HepG2 (cell line): ENCODE measurements around the gene FCRLA. TPM values are rescaled to one million over a fixed set of nuclear protein-coding genes. Genes with fewer than 3 reads are reported as not detected.

ENCODE experiments used
- ARID2 ChIP-seq: sonication (generic); formaldehyde crosslinking; IDR thresholded peaks from 2 replicates; pipeline ENCODE4 v1.8.1; 2022; ENCODE audit warnings: mild to moderate bottlenecking, missing genetic modification reagents, borderline replicate concordance
- CHD2 ChIP-seq: IDR thresholded peaks from 2 replicates; pipeline ENCODE4 v1.6.1; 2011; ENCODE audit warnings: low read depth, low read length, improper control_type of control experiment
- ERF ChIP-seq: IDR thresholded peaks from 2 replicates; pipeline ENCODE4 v1.6.1; 2018; ENCODE audit warnings: missing biosample characterization, missing genetic modification reagents
- GATAD2A ChIP-seq: IDR thresholded peaks from 2 replicates; pipeline ENCODE4 v1.6.1; 2016
- NR3C1 ChIP-seq: sonication (generic); formaldehyde crosslinking; IDR thresholded peaks from 2 replicates; pipeline ENCODE4 v1.4.0; 2020; ENCODE audit warnings: missing genetic modification reagents
- PCBP1 ChIP-seq: fragments of 200-400 bp; formaldehyde crosslinking; IDR thresholded peaks from 2 replicates; pipeline ENCODE4 v1.6.1; 2017; ENCODE audit warnings: mild to moderate bottlenecking, low read depth, low read length, borderline replicate concordance
- PPARG ChIP-seq: conservative IDR thresholded peaks from 2 replicates; pipeline ENCODE4 v1.6.1; 2016; ENCODE audit warnings: missing biosample characterization, missing genetic modification reagents
- RBM39 ChIP-seq: fragments of 200-400 bp; formaldehyde crosslinking; IDR thresholded peaks from one replicate; pipeline ENCODE4 v1.6.1; 2018; ENCODE audit warnings: antibody characterized with exemption, mild to moderate bottlenecking, low read depth, low read length; ENCODE audit not compliant: poor library complexity, severe bottlenecking
- RCOR2 ChIP-seq: IDR thresholded peaks from 2 replicates; pipeline ENCODE4 v1.6.1; 2016; ENCODE audit warnings: missing biosample characterization, missing genetic modification reagents
- SMAD9 ChIP-seq: sonication (generic); formaldehyde crosslinking; IDR thresholded peaks from 2 replicates; pipeline ENCODE4 v1.5.1; 2020; ENCODE audit warnings: mild to moderate bottlenecking, missing genetic modification reagents
- ZFP1 ChIP-seq: IDR thresholded peaks from 2 replicates; pipeline ENCODE4 v1.6.1; 2016
- ZNF224 ChIP-seq: sonication (generic); formaldehyde crosslinking; IDR thresholded peaks from 2 replicates; pipeline ENCODE4 v1.5.0; 2020; ENCODE audit warnings: mild to moderate bottlenecking, missing genetic modification reagents
- ZNF44 ChIP-seq: sonication (generic); formaldehyde crosslinking; IDR thresholded peaks from 2 replicates; pipeline ENCODE4 v1.5.1; 2020; ENCODE audit warnings: mild to moderate bottlenecking, missing genetic modification reagents
- ZNF879 ChIP-seq: sonication (generic); formaldehyde crosslinking; IDR thresholded peaks from 2 replicates; pipeline ENCODE4 v1.8.1; 2023; ENCODE audit warnings: missing genetic modification reagents
- polyA plus RNA-seq, 8 experiments: library from polyadenylated mRNA; depleted of rRNA in 3 of 8; stranded (reverse) in 7 of 8; unstranded in 1 of 8; fragments of >200 nt; fragmentation: Illumina TruSeq in 4 of 8; extraction: Trizol in 4 of 8; gene quantifications; 2 replicates each; pipeline versions ENCODE4 v1.2.1 to v1.2.3, GENCODE V29; 2011 to 2016; ENCODE audit warnings: low read depth in 4 of 8, missing spikeins in 1 of 8, mixed read lengths in 1 of 8; ENCODE audit not compliant: insufficient read depth in 1 of 8
- total RNA-seq, 5 experiments: library from RNA; depleted of rRNA; stranded (reverse); fragments of >200 nt; fragmentation: Illumina TruSeq; extraction: Trizol; gene quantifications; 2 replicates each; pipeline ENCODE4 v1.2.3, GENCODE V29; 2016; ENCODE audit warnings: low read depth in 1 of 5
- TF ChIP-seq, protein P1 (sequence below): sonication (generic); formaldehyde crosslinking; IDR thresholded peaks from 2 replicates; pipeline ENCODE4 v1.5.0; 2020; ENCODE audit warnings: missing genetic modification reagents
- TF ChIP-seq, protein P2 (sequence below): sonication (generic); formaldehyde crosslinking; IDR thresholded peaks from 2 replicates; pipeline ENCODE4 v1.4.0; 2020; ENCODE audit warnings: missing genetic modification reagents, mild to moderate bottlenecking, borderline replicate concordance
- TF ChIP-seq, protein P3 (sequence below): sonication (generic); formaldehyde crosslinking; IDR thresholded peaks from 2 replicates; pipeline ENCODE4 v1.4.0; 2020; ENCODE audit warnings: missing genetic modification reagents
- TF ChIP-seq, protein P4 (sequence below): sonication (generic); formaldehyde crosslinking; IDR thresholded peaks from 2 replicates; pipeline ENCODE4 v1.5.0; 2020; ENCODE audit warnings: mild to moderate bottlenecking, missing genetic modification reagents
- TF ChIP-seq, protein P5 (sequence below): sonication (generic); formaldehyde crosslinking; IDR thresholded peaks from 2 replicates; pipeline ENCODE4 v1.4.0; 2020; ENCODE audit warnings: missing genetic modification reagents
- TF ChIP-seq, protein P6 (sequence below): sonication (generic); formaldehyde crosslinking; IDR thresholded peaks from 2 replicates; pipeline ENCODE4 v1.8.0; 2023; ENCODE audit warnings: mild to moderate bottlenecking, missing genetic modification reagents

The FCRLA gene
- total and polyA plus RNA-seq, 2 of the 13 experiments (the other 11 are each of a cell fraction or from before 2014, with no cell fraction given): not detected

DNA sequence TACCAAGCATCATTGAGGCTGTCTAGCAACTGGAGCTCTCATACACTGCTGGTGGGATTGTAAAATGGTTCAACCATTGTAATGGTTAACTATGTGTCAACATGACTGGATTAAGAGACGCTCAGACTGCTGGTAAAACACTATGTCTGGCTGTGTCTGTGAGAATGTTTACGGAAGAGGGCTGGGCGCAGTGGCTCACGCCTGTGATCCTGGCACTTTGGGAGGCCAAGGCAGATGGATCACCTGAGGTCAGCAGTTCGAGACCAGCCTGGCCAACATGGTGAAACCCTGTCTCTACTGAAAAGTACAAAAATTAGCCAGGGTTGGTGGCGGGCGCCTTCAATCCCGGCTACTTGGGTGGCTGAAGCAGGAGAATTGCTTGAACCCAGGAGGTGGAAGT, 4.8 kb upstream of the FCRLA start (continued):
- TF ChIP-seq PPARG (CRISPR knock-in tag) (0 out of 2 replicates have a peak, but pooled peaks have one; percentile 18), ZFP1 (CRISPR knock-in tag) (no peak), RCOR2 (CRISPR knock-in tag) (peak; percentile 88), NR3C1 (CRISPR knock-in tag) (no peak), ZNF224 (CRISPR knock-in tag) (no peak), ZNF879 (CRISPR knock-in tag) (no peak), SMAD9 (no peak), PCBP1 (no peak), ERF (peak; percentile 65; the same call in 1 of the 2 replicates), CHD2 (no peak), GATAD2A (CRISPR knock-in tag) (peak; percentile 78), ARID2 (CRISPR knock-in tag) (no peak), RBM39 (no peak), ZNF44 (CRISPR knock-in tag) (no peak)
- TF ChIP-seq, protein P1, sequence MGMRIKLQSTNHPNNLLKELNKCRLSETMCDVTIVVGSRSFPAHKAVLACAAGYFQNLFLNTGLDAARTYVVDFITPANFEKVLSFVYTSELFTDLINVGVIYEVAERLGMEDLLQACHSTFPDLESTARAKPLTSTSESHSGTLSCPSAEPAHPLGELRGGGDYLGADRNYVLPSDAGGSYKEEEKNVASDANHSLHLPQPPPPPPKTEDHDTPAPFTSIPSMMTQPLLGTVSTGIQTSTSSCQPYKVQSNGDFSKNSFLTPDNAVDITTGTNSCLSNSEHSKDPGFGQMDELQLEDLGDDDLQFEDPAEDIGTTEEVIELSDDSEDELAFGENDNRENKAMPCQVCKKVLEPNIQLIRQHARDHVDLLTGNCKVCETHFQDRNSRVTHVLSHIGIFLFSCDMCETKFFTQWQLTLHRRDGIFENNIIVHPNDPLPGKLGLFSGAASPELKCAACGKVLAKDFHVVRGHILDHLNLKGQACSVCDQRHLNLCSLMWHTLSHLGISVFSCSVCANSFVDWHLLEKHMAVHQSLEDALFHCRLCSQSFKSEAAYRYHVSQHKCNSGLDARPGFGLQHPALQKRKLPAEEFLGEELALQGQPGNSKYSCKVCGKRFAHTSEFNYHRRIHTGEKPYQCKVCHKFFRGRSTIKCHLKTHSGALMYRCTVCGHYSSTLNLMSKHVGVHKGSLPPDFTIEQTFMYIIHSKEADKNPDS (CRISPR knock-in tag): no peak
- TF ChIP-seq, protein P2, sequence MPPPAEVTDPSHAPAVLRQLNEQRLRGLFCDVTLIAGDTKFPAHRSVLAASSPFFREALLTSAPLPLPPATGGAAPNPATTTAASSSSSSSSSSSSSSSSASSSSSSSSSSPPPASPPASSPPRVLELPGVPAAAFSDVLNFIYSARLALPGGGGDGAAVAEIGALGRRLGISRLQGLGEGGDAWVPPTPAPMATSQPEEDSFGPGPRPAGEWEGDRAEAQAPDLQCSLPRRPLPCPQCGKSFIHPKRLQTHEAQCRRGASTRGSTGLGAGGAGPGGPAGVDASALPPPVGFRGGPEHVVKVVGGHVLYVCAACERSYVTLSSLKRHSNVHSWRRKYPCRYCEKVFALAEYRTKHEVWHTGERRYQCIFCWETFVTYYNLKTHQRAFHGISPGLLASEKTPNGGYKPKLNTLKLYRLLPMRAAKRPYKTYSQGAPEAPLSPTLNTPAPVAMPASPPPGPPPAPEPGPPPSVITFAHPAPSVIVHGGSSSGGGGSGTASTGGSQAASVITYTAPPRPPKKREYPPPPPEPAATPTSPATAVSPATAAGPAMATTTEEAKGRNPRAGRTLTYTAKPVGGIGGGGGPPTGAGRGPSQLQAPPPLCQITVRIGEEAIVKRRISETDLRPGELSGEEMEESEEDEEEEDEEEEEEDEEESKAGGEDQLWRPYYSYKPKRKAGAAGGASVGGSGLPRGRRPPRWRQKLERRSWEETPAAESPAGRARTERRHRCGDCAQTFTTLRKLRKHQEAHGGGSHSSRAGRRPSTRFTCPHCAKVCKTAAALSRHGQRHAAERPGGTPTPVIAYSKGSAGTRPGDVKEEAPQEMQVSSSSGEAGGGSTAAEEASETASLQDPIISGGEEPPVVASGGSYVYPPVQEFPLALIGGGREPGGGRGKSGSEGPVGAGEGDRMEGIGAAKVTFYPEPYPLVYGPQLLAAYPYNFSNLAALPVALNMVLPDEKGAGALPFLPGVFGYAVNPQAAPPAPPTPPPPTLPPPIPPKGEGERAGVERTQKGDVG: no peak
- TF ChIP-seq, protein P3, sequence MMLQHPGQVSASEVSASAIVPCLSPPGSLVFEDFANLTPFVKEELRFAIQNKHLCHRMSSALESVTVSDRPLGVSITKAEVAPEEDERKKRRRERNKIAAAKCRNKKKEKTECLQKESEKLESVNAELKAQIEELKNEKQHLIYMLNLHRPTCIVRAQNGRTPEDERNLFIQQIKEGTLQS (CRISPR knock-in tag): no peak
- TF ChIP-seq, protein P4, sequence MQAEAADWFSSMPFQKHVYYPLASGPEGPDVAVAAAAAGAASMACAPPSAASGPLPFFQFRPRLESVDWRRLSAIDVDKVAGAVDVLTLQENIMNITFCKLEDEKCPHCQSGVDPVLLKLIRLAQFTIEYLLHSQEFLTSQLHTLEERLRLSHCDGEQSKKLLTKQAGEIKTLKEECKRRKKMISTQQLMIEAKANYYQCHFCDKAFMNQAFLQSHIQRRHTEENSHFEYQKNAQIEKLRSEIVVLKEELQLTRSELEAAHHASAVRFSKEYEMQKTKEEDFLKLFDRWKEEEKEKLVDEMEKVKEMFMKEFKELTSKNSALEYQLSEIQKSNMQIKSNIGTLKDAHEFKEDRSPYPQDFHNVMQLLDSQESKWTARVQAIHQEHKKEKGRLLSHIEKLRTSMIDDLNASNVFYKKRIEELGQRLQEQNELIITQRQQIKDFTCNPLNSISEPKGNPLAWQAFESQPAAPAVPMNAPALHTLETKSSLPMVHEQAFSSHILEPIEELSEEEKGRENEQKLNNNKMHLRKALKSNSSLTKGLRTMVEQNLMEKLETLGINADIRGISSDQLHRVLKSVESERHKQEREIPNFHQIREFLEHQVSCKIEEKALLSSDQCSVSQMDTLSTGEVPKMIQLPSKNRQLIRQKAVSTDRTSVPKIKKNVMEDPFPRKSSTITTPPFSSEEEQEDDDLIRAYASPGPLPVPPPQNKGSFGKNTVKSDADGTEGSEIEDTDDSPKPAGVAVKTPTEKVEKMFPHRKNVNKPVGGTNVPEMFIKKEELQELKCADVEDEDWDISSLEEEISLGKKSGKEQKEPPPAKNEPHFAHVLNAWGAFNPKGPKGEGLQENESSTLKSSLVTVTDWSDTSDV (CRISPR knock-in tag): no peak
- TF ChIP-seq, protein P5, sequence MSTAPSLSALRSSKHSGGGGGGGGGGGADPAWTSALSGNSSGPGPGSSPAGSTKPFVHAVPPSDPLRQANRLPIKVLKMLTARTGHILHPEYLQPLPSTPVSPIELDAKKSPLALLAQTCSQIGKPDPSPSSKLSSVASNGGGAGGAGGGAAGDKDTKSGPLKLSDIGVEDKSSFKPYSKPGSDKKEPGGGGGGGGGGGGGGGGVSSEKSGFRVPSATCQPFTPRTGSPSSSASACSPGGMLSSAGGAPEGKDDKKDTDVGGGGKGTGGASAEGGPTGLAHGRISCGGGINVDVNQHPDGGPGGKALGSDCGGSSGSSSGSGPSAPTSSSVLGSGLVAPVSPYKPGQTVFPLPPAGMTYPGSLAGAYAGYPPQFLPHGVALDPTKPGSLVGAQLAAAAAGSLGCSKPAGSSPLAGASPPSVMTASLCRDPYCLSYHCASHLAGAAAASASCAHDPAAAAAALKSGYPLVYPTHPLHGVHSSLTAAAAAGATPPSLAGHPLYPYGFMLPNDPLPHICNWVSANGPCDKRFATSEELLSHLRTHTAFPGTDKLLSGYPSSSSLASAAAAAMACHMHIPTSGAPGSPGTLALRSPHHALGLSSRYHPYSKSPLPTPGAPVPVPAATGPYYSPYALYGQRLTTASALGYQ (CRISPR knock-in tag): peak; percentile 68; the same call in 1 of the 2 replicates
- TF ChIP-seq, protein P6, sequence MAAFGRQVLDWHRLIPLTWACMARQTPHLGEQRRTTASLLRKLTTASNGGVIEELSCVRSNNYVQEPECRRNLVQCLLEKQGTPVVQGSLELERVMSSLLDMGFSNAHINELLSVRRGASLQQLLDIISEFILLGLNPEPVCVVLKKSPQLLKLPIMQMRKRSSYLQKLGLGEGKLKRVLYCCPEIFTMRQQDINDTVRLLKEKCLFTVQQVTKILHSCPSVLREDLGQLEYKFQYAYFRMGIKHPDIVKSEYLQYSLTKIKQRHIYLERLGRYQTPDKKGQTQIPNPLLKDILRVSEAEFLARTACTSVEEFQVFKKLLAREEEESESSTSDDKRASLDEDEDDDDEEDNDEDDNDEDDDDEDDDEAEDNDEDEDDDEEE (CRISPR knock-in tag): no peak
